GM21423 (cell line): ENCODE measurements around the gene SSC4D.
"Not testable (repeated sequence)": the region's sequence is repeated elsewhere in the genome, so short reads cannot be mapped to it uniquely, and the experiment has no call there.

Experiments
- ATAC-seq: cut with Tn5 transposase; IDR thresholded peaks from one replicate; pipeline ENCODE4 v1.9.1; 2021; ENCODE audit warnings: mild to moderate bottlenecking, moderate library complexity; ENCODE audit not compliant: unreplicated experiment

The SSC4D gene

DNA sequence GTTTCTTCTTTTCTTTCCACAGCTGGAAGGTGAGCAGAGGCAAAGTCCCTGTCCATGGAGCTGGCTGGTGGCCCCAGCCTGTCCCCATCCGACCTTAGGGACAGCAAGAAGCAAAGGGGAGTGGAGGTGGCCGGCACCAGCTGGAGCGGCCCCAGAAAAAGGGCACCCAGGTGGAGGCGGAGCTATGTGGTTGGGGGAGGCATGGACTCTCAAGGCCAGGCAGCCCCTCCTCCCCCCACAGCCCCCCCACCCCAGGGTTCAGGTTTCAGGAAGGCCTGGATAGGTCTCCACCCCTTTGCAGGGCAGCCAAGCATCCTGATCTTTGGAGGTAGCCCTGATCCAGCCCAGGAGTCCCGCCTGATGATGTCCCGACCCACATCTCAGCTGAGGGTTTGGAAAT, at the start of gene SSC4D:
TSS of gene SSC4D (minus strand) at position 161 of the 400 bp plus-strand sequence. CDS start 5,258 bp downstream, outside the sequence.
- no peak for ATAC-seq

- ATAC-seq: not testable (repeated sequence)
These were observed 49.0 kb upstream of the SSC4D start for GRCh38 chr7:76458504-76458903.

- not testable (repeated sequence) for ATAC-seq
These were observed 47.5 kb upstream of the SSC4D start for GRCh38 chr7:76457017-76457416.

DNA sequence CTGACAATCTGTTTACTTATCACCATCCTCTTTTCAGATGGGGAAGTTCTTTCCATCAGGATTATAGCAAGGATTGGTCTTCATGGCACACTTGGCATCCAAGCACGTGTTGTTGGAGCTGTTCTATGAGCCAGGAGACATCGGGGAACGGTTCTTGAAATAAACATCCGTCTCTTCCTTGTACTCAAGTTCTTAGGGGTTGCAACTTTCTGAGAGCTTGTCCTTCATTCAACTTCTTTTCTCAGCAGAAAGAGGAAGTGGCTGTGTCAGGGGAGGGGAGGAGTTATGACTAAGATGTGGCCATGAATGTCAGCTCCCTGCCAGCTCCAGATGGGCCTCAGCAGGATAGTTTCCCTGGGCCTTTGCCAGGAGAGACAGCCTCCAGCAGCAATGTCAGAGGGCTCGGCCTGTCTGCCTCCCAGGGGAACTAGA, 36.1 kb upstream of the SSC4D start:
- peak; percentile 66 for ATAC-seq

DNA sequence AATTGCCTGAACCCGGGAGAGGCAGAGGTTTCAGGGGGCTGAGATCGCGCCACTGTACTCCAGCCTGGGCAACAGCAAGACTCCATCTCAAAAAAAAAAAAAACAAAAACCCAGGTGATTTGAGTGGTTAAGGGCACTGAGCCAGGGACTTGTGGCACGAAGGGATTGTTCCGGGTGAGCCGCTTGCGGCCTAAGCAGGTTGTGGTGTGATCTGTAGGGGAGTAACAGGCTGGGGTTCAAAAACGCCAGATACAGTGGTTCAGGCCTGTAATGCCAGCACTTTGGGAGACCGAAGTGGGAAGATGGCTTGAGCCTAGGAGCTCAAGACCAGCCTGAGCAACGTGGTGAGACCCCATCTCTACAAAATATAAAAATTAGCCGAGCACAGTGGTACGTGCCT, 34.3 kb upstream of the SSC4D start:
- peak; percentile 48 for ATAC-seq

DNA sequence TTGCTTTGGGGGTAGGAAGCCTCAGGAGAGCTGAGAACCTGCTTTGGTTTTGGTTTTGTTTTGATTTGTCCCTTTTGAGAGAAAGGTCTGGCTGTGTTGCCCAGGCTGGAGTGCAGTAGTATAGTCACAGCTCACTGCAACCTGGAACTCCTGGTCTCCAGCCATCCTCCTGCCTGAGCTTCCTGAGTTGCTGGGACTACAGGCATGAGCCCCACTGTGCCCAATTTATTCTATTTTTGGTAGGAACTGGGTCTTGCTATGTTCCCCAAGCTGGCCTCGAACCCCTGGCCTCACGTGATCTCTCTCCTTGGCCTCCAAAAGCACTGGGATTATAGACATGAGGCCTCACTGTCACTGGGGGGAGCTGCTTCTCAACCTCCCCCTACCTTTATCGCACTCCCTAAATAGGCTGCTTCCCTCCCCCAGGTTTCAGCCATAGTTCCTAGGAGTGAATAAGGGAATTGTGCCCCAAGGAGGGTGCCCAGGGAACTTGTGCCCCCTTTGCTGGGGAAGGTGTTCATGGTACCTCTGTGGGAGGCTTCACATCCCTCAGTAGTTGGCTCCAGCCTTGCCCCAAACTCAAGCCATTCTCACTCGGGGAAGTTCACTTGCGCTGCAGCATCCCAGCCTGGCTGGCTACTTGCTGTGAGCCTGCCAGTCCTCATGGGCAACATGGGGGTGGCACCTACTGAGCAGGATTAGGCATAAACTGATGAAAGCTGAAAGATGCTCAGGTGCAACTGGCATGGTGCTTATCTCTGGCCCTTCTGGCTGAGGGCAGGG, 33.4 kb upstream of the SSC4D start:
- not testable (repeated sequence) for ATAC-seq

GRCh38 chr7:76441792-76442191, 32.3 kb upstream of the SSC4D start:
- not testable (repeated sequence) for ATAC-seq

GRCh38 chr7:76440404-76440803, 30.9 kb upstream of the SSC4D start:
- ATAC-seq: not testable (repeated sequence)

DNA sequence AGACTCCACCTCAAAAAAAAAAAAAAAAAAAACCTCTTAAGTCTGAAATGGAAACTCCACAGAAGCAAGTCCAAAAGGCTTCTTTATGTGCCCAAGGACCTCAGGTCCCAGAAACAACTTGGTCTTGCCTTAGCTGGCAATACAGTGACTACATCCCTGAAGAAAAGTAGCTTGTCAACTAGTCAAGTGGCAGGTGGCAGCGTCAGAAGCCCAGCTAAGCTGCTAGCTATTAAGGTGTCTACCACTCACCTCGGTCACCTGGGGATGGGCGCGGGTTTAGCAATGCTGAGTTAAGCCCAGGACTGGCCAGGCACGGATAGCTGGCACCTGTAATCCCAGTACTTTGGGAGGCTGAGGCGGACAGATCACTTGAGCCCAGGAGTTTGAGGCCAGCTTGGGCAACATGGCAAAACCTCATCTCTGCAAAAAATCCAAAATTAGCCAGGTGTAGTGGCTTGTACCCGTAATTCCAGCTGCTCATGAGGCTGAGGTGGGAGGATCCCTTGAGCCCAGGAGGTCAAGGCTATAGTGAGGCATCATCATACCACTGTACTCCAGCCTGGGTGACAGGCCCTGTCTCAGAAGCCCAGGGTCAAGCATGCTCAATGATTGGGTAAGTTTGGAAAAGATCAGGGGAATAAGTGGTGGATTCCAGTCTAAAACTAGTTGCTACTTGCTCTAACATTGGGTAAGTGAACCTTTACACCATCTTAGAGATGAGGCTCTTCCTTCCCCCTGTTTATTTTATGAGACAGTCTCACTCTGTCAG, 29.8 kb upstream of the SSC4D start:
- not testable (repeated sequence) for ATAC-seq

DNA sequence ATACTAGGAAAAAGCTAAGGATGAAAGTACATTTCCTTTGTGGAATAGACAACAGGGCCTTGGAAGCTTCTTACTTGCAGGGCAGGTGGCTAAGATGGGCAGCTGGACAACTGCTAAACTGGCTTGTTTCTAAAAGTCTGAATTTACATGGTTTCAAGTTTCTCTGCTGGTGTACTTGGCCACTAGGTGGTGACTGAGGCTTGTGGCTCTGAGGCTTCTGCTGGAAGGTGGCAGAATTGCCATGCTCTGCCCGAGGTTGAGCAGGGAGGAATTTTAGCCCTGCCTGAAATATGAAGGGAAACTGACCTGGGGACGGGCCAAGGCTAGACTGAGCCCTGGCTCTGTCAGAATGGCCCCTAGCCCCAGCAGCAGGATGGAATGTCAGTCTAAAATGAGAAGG, 28.4 kb upstream of the SSC4D start:
- not testable (repeated sequence) for ATAC-seq

DNA sequence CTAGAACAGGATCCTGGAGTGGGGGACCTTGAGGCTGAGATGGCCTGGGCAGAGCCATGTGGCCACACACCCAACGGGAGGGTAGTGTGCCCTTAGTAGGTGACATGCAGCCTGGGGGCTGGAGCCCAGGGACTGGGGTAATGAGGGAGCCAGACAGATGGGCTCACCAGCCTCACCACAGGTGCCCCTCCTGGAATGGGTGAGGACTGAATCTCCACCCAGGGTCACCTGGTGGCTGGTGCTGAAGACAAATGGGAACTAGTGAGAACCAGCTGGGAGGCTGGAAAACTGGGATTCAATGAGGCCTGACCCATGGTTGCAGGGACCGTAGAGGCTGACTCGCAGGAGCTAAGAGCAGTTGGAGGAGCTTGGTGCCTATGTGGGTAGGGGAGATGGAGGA, 21.3 kb upstream of the SSC4D start:
- ATAC-seq: no peak

- ATAC-seq: no peak
These were observed 20.7 kb upstream of the SSC4D start for GRCh38 chr7:76430211-76430610.

GRCh38 chr7:76428868-76429805, 19.6 kb upstream of the SSC4D start:
- ATAC-seq: no peak

DNA sequence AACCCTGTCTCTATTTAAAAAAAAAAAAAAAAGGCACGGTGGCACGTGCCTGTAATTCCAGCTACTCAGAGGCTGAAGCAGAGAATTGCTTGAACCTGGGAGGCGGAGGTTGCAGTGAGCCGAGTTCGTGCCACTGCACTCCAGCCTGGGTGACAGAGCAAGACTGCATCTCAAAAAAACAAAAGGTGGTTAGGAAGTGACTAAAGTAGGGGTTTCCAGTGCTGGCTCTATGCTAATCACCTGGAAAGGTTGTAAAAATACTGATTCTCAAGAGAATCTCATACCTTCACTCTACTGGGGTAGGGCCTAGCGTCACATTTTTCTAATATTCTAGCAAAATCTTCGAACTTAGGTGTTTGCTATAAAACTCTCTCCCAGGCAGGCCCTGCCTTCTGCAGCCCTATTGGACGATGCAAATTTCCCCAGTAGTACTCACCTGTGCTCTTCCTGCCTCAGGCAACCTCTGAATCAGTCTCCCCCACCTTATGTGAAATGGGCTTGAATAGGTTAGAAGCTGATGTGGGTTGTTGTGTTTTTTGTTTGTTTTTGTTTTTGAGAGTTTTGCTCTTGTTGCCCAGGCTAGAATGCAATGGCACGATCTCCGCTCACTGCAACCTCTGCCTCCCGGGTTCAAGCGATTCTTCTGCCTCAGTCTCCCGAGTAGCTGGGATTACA, 18.8 kb upstream of the SSC4D start:
- ATAC-seq: no peak

DNA sequence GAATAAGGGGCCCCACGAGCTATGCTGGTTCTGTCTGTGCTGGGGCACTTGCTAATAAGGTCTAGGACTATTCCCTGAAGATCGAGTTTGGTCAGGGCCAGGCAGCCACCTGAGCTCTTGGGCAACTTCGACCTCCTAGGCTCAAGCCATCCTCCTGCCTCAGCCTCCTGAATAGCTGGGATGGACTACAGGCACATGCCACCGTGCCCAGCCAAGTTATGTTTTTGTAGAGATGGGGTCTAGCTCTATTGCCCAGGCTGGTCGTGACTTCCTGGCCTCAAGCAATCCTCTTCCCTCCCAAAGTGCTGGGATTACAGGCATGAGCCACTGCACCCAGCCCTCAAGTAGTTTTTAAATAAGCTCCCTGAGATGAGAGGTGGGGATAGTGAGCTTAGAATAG, 18.1 kb upstream of the SSC4D start:
- ATAC-seq: no peak

DNA sequence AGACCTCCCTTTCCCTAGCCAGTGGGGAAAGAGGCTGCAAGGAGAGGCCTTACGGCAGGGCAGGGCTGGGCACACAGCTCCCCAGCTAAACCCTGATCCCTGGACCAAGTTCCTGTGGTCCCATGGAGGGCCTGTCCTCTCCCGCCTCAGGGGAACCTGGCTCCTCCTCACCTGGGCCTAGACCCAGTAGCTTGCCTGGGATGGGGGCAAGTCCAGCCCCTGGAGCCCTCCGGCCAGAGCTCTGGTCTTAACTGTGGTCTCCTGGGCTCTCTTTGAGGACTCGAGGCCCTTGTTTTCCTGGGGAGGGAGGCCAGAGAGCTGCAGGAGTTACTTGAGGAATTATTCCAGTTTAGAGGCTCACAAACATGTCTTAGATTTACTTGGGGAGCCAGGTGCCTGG, 16.7 kb upstream of the SSC4D start:
- no peak for ATAC-seq

DNA sequence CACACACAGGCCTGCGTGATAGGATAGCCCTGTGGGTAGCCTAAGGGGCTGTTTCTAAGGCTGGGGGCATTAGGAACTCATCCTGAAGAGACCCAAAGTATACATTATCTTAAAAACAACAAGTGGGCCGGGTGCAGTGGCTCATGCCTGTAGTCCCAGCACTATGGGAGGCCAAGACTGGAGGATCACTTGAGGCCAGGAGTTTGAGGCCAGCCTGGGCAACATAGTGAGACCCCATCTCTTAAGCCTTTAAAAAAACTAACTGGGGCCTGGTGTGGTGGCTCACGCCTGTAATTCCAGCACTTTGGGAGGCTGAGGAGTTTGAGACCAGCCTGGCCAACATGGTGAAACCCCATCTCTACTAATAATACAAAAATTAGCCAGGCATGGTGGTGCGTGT, 16.1 kb upstream of the SSC4D start:
- not testable (repeated sequence) for ATAC-seq

- ATAC-seq: no peak
These were observed 15.7 kb upstream of the SSC4D start for GRCh38 chr7:76425156-76425555.

DNA sequence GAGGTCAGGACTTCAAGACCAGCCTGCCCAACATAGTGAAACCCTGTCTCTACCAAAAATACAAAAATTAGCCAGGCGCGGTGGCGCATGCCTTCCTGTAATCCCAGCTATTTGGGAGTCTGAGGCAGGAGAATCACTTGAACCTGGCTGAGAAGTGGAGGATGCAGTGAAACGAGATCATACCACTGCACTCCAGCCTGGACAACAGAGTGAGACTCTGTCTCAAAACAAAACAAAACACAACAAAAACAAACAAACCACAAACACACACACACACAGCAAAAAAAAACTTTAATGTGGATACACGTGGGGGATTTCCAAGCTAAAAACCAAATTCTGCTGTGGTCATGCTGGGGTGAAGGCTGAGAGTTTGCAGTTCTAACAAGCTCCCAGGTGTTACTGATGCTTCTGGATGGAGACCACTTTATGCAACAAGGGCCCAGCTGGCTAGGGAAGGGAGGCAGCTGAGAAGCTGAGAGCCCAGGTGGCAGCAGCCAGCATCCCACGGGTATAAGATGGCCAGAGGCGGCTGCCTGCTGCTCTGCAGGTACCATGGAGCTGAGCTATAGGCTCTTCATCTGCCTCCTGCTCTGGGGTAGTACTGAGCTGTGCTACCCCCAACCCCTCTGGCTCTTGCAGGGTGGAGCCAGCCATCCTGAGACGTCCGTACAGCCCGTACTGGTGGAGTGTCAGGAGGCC, 15.1 kb upstream of the SSC4D start, which contains the start of gene ZP3:
TSS of gene ZP3 (plus strand) at position 538 of the 699 bp plus-strand sequence. CDS start at position 553, 15 bp downstream.
- no peak for ATAC-seq
